HEK293 (cell line): ENCODE measurements around the gene LY86.

Experiments used
- CTCF ChIA-PET: fragments of 350-600 bp; formaldehyde crosslinking; extraction: SDS; loops from one replicate; lab custom pipeline; 2021; ENCODE audit warnings: antibody characterized with exemption; lab: Yijun Ruan, JAX
- POLR2A ChIA-PET: fragments of 300-600 bp; formaldehyde crosslinking; extraction: SDS; loops from one replicate; lab custom pipeline; 2020; ENCODE audit warnings: antibody characterized with exemption, inconsistent platforms; lab: Yijun Ruan, JAX
- H3K27ac ChIP-seq: fragments of 200-500 bp; sonication (Bioruptor generic); 2 replicates; pipeline ENCODE4 v1.5.1; 2014; ENCODE audit warnings: low read depth, low read length, control low read depth, inconsistent platforms; ENCODE audit errors: extremely low read depth
- H3K36me3 ChIP-seq, 2 experiments: fragments of 200-500 bp in 1 of 2; sonication (Bioruptor generic) in 1 of 2; 1 replicate in 1 of 2; 2 replicates in 1 of 2; pipeline ENCODE4 v1.5.1; 2014 to 2017; ENCODE audit warnings: inconsistent platforms in 2 of 2, low read length in 2 of 2; ENCODE audit not compliant: control insufficient read depth in 2 of 2, insufficient read depth in 1 of 2
- H3K4me1 ChIP-seq: fragments of 200-500 bp; sonication (Bioruptor generic); 2 replicates; pipeline ENCODE4 v1.5.1; 2014; ENCODE audit warnings: mild to moderate bottlenecking, low read length, inconsistent platforms; ENCODE audit not compliant: control insufficient read depth, insufficient read depth
- H3K4me3 ChIP-seq: 2 replicates; pipeline ENCODE4 v1.5.1; 2011; ENCODE audit warnings: low read depth, mild to moderate bottlenecking, control low read depth, low read length, moderate library complexity
- H3K9me3 ChIP-seq: fragments of 200-500 bp; sonication (Bioruptor generic); 2 replicates; pipeline ENCODE4 v1.5.1; 2014; ENCODE audit warnings: low read depth, low read length, inconsistent platforms; ENCODE audit not compliant: control insufficient read depth, insufficient read depth
- BCL11A ChIP-seq: fragments of 450-650 bp; formaldehyde crosslinking; IDR thresholded peaks from 2 replicates; pipeline ENCODE4 v1.5.1; 2016; ENCODE audit warnings: low read depth, missing biosample characterization, missing genetic modification characterization
- ELK4 ChIP-seq: IDR thresholded peaks from 2 replicates; pipeline ENCODE4 v1.6.1; 2011; ENCODE audit warnings: mild to moderate bottlenecking, low read depth, low read length, borderline replicate concordance
- GFI1B ChIP-seq: fragments of 450-650 bp; formaldehyde crosslinking; IDR thresholded peaks from 2 replicates; pipeline ENCODE4 v1.5.1; 2016; ENCODE audit warnings: missing biosample characterization, missing genetic modification characterization
- GLI2 ChIP-seq: fragments of 450-650 bp; formaldehyde crosslinking; IDR thresholded peaks from 2 replicates; pipeline ENCODE4; 2017; ENCODE audit warnings: missing biosample characterization, missing genetic modification characterization, low read depth, borderline replicate concordance
- GLIS1 ChIP-seq: fragments of 450-650 bp; formaldehyde crosslinking; IDR thresholded peaks from 2 replicates; pipeline ENCODE4 v1.5.1; 2016; ENCODE audit warnings: missing biosample characterization, missing genetic modification characterization
- KLF9 ChIP-seq: fragments of 450-650 bp; formaldehyde crosslinking; IDR thresholded peaks from 2 replicates; pipeline ENCODE4 v1.5.1; 2016; ENCODE audit warnings: missing biosample characterization, missing genetic modification characterization, low read depth
- SALL2 ChIP-seq: fragments of 450-650 bp; formaldehyde crosslinking; IDR thresholded peaks from 2 replicates; pipeline ENCODE4 v1.5.0; 2017; ENCODE audit warnings: missing biosample characterization, mild to moderate bottlenecking, missing genetic modification characterization, borderline replicate concordance
- YY2 ChIP-seq: fragments of 450-650 bp; formaldehyde crosslinking; IDR thresholded peaks from 2 replicates; pipeline ENCODE4 v1.5.1; 2016; ENCODE audit warnings: missing biosample characterization, missing genetic modification characterization
- ZBTB49 ChIP-seq: fragments of 450-650 bp; formaldehyde crosslinking; IDR thresholded peaks from 2 replicates; pipeline ENCODE4 v1.5.1; 2016; ENCODE audit warnings: missing biosample characterization, missing genetic modification characterization, low read depth
- ZBTB6 ChIP-seq: fragments of 450-650 bp; formaldehyde crosslinking; IDR thresholded peaks from 2 replicates; pipeline ENCODE4 v1.5.1; 2017; ENCODE audit warnings: missing biosample characterization, missing genetic modification characterization
- ZBTB7A ChIP-seq: fragments of 450-650 bp; formaldehyde crosslinking; IDR thresholded peaks from 2 replicates; pipeline ENCODE4 v1.5.1; 2016; ENCODE audit warnings: low read depth, missing biosample characterization, missing genetic modification characterization
- ZNF140 ChIP-seq: fragments of 450-650 bp; formaldehyde crosslinking; IDR thresholded peaks from 2 replicates; pipeline ENCODE4 v1.5.1; 2016; ENCODE audit warnings: missing biosample characterization, missing genetic modification characterization
- ZNF248 ChIP-seq: fragments of 450-650 bp; formaldehyde crosslinking; IDR thresholded peaks from 2 replicates; pipeline ENCODE4 v1.5.1; 2017; ENCODE audit warnings: missing biosample characterization, missing genetic modification characterization
- ZNF274 ChIP-seq, 2 experiments: fragments of 200-500 bp in 1 of 2; fragments of 450-650 bp in 1 of 2; sonication (Bioruptor generic) in 1 of 2; formaldehyde crosslinking in 1 of 2; IDR thresholded peaks; 2 replicates each; pipeline versions ENCODE4 v1.5.1 to v1.6.1; 2014 to 2016; ENCODE audit warnings: borderline replicate concordance in 1 of 2, inconsistent platforms in 1 of 2, low read length in 1 of 2, missing biosample characterization in 1 of 2, missing genetic modification characterization in 1 of 2
- ZNF292 ChIP-seq: fragments of 450-650 bp; formaldehyde crosslinking; IDR thresholded peaks from 2 replicates; pipeline ENCODE4 v1.5.1; 2016; ENCODE audit warnings: low read depth, missing biosample characterization, missing genetic modification characterization, borderline replicate concordance
- ZNF311 ChIP-seq: fragments of 450-650 bp; formaldehyde crosslinking; IDR thresholded peaks from 2 replicates; pipeline ENCODE4 v1.5.1; 2017; ENCODE audit warnings: missing biosample characterization, missing genetic modification characterization, borderline replicate concordance
- ZNF366 ChIP-seq: fragments of 450-650 bp; formaldehyde crosslinking; conservative IDR thresholded peaks from 2 replicates; pipeline ENCODE4 v1.5.1; 2016; ENCODE audit warnings: missing biosample characterization, missing genetic modification characterization
- ZNF529 ChIP-seq: fragments of 450-650 bp; formaldehyde crosslinking; IDR thresholded peaks from 2 replicates; pipeline ENCODE4 v1.5.1; 2017; ENCODE audit warnings: missing genetic modification characterization, missing biosample characterization; ENCODE audit not compliant: insufficient replicate concordance
- ZNF544 ChIP-seq: fragments of 450-650 bp; formaldehyde crosslinking; IDR thresholded peaks from 2 replicates; pipeline ENCODE4 v1.5.0; 2017; ENCODE audit warnings: missing biosample characterization, missing genetic modification characterization
- ZNF658 ChIP-seq: fragments of 450-650 bp; formaldehyde crosslinking; IDR thresholded peaks from 2 replicates; pipeline ENCODE4; 2016; ENCODE audit warnings: missing biosample characterization, missing genetic modification characterization
- ZNF677 ChIP-seq: fragments of 450-650 bp; IDR thresholded peaks from 2 replicates; pipeline ENCODE4 v1.5.0; 2018; ENCODE audit warnings: missing biosample characterization, mild to moderate bottlenecking, missing genetic modification characterization, moderate library complexity
- ZNF777 ChIP-seq: fragments of 450-650 bp; formaldehyde crosslinking; IDR thresholded peaks from 2 replicates; pipeline ENCODE4 v1.5.1; 2017; ENCODE audit warnings: missing biosample characterization, missing genetic modification characterization, borderline replicate concordance
- ZNF843 ChIP-seq: fragments of 450-650 bp; formaldehyde crosslinking; IDR thresholded peaks from 2 replicates; pipeline ENCODE4 v1.5.1; 2016; ENCODE audit warnings: missing biosample characterization, missing genetic modification characterization
- TF ChIP-seq, protein P1 (sequence below): fragments of 450-650 bp; formaldehyde crosslinking; IDR thresholded peaks from 2 replicates; pipeline ENCODE4 v1.5.1; 2016; ENCODE audit warnings: missing biosample characterization, missing genetic modification characterization
- TF ChIP-seq, protein P2 (sequence below): fragments of 450-650 bp; formaldehyde crosslinking; IDR thresholded peaks from 2 replicates; pipeline ENCODE4 v1.5.1; 2017; ENCODE audit warnings: missing biosample characterization, missing genetic modification characterization

The LY86 gene

DNA sequence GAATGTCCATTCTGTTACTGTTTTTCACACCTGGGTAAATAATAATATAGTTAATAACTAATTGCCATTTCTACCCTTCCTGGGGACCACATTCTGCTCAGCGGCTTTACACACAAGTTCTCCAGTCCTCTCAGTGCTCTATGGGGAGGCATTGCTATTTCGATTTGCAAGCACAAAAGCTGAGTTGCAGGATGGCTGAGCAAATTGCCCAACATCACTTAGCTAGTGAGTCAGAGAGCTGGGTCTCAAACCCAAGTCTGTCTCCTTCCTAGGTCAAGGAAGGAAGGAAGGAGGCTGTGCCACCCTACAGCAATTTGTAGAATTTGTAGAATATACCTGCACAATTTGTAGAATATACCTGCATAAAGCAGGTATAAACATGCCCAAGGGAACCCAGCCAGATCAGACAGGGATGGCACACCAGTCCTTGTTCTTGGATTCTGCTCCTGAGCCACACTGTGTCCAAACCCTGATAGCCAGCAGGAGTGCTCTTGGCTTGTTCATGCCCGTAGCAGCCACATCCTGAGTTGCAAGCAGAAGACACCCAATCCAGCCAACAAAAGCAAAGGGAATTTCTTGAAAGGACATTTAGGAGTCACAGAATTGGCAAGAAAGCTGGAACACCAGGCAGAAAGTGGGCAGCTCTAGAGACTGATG lies 56.9 kb downstream of the LY86 start:
- Histone ChIP-seq H3K4me3 (no peak overlapping the region), H3K36me3 (no peaks in the 10 kb centered on the region), H3K27ac (no peak overlapping the region), H3K9me3 (no peaks in the 10 kb centered on the region), H3K4me1 (no peaks in the 10 kb centered on the region)
- POLR2A ChIA-PET: no interaction called here
- CTCF ChIA-PET: interaction anchor here (0.7 to 1.6 kb wide), 4 partner anchors 15 to 1241 kb away, joined by 3 to 5 read pairs (median 4); no protein-coding TSS in a partner anchor
- TF ChIP-seq, protein P1, sequence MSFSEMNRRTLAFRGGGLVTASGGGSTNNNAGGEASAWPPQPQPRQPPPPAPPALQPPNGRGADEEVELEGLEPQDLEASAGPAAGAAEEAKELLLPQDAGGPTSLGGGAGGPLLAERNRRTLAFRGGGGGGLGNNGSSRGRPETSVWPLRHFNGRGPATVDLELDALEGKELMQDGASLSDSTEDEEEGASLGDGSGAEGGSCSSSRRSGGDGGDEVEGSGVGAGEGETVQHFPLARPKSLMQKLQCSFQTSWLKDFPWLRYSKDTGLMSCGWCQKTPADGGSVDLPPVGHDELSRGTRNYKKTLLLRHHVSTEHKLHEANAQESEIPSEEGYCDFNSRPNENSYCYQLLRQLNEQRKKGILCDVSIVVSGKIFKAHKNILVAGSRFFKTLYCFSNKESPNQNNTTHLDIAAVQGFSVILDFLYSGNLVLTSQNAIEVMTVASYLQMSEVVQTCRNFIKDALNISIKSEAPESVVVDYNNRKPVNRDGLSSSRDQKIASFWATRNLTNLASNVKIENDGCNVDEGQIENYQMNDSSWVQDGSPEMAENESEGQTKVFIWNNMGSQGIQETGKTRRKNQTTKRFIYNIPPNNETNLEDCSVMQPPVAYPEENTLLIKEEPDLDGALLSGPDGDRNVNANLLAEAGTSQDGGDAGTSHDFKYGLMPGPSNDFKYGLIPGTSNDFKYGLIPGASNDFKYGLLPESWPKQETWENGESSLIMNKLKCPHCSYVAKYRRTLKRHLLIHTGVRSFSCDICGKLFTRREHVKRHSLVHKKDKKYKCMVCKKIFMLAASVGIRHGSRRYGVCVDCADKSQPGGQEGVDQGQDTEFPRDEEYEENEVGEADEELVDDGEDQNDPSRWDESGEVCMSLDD (tag by site-specific recombination): no peak
- no peak for TF ChIP-seq BCL11A (tag by site-specific recombination)
- no peak for TF ChIP-seq ZNF292 (tag by site-specific recombination)
- no peak for TF ChIP-seq GFI1B (tag by site-specific recombination)
- no peak for TF ChIP-seq ZNF658 (tag by site-specific recombination)
- TF ChIP-seq SALL2: no peak
- TF ChIP-seq, protein P2, sequence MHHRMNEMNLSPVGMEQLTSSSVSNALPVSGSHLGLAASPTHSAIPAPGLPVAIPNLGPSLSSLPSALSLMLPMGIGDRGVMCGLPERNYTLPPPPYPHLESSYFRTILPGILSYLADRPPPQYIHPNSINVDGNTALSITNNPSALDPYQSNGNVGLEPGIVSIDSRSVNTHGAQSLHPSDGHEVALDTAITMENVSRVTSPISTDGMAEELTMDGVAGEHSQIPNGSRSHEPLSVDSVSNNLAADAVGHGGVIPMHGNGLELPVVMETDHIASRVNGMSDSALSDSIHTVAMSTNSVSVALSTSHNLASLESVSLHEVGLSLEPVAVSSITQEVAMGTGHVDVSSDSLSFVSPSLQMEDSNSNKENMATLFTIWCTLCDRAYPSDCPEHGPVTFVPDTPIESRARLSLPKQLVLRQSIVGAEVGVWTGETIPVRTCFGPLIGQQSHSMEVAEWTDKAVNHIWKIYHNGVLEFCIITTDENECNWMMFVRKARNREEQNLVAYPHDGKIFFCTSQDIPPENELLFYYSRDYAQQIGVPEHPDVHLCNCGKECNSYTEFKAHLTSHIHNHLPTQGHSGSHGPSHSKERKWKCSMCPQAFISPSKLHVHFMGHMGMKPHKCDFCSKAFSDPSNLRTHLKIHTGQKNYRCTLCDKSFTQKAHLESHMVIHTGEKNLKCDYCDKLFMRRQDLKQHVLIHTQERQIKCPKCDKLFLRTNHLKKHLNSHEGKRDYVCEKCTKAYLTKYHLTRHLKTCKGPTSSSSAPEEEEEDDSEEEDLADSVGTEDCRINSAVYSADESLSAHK (tag by site-specific recombination): no peak
- TF ChIP-seq ZNF274 (IDR thresholded peaks at IDR 0.05; ENCODE audit: low read length): no peak
- TF ChIP-seq ZNF274 (tag by site-specific recombination; IDR thresholded peaks at IDR 0.05; ENCODE audit: borderline replicate concordance): no peak
- TF ChIP-seq ZNF529: no peak
- no peak for TF ChIP-seq ZNF544 (tag by site-specific recombination)
- no peak for TF ChIP-seq GLI2
- no peak for TF ChIP-seq ZNF777 (tag by site-specific recombination)
- no peak for TF ChIP-seq ZNF366 (tag by site-specific recombination)
- TF ChIP-seq ZNF677: no peak
- no peak for TF ChIP-seq ELK4

DNA sequence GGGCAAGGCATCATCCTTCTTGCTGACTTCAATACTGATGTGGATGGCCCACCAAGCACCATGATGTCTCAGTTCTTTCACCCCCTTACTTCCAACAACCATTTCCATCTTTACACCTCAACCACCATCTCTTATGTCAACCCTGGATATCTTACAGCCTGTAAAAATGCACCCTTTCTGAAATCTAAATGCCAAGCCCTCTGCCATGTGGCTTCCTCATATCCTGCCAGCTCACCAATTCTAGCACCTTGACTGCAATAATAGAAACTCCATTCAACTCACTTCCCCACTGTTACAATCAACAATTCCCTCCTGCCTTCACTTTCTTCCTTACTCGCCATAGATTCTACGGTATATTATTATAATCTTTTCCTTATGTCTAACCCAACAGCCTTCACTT lies 57.9 kb downstream of the LY86 start:
- ChIA-PET POLR2A (no interaction called here), CTCF (interaction anchor here (0.9 to 1.6 kb wide), 3 partner anchors 14 to 92 kb away, joined by 4 to 5 read pairs (median 5); no protein-coding TSS in a partner anchor)
- Histone ChIP-seq H3K27ac (no peak overlapping the region), H3K4me1 (no peaks in the 10 kb centered on the region), H3K9me3 (no peaks in the 10 kb centered on the region), H3K4me3 (no peak overlapping the region), H3K36me3 (no peaks in the 10 kb centered on the region)
- TF ChIP-seq KLF9 (tag by site-specific recombination) (no peak), ZBTB6 (tag by site-specific recombination) (no peak), GLIS1 (tag by site-specific recombination) (no peak), ZNF140 (tag by site-specific recombination) (no peak), ZBTB7A (tag by site-specific recombination) (no peak), YY2 (tag by site-specific recombination) (no peak), ZBTB49 (tag by site-specific recombination) (no peak), ZNF777 (tag by site-specific recombination) (no peak), ZNF248 (tag by site-specific recombination) (no peak), ZNF311 (tag by site-specific recombination) (no peak), ZNF843 (tag by site-specific recombination) (no peak)
